ENCODE results near the gene DNAH8.

The DNAH8 gene

GRCh38 chr6:38730140-38730862 is 15.2 kb downstream of the DNAH8 start:
- TF ChIP-seq, protein P1, sequence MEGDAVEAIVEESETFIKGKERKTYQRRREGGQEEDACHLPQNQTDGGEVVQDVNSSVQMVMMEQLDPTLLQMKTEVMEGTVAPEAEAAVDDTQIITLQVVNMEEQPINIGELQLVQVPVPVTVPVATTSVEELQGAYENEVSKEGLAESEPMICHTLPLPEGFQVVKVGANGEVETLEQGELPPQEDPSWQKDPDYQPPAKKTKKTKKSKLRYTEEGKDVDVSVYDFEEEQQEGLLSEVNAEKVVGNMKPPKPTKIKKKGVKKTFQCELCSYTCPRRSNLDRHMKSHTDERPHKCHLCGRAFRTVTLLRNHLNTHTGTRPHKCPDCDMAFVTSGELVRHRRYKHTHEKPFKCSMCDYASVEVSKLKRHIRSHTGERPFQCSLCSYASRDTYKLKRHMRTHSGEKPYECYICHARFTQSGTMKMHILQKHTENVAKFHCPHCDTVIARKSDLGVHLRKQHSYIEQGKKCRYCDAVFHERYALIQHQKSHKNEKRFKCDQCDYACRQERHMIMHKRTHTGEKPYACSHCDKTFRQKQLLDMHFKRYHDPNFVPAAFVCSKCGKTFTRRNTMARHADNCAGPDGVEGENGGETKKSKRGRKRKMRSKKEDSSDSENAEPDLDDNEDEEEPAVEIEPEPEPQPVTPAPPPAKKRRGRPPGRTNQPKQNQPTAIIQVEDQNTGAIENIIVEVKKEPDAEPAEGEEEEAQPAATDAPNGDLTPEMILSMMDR (IDR thresholded peaks at IDR 0.05), result no peak
- Histone ChIP-seq H3K36me3 (no peaks in the 10 kb centered on the region), H3K4me3 (ENCODE audit: low read depth in 1 of 2, low read length in 1 of 2) (no peak overlapping the region), H3K27ac (no peak overlapping the region), H3K27me3 (no peaks in the 10 kb centered on the region), H3K9me3 (no peaks in the 10 kb centered on the region), H3K4me1 (ENCODE audit: control insufficient read depth in 1 of 2, insufficient read depth in 1 of 2, low read depth in 1 of 2, low read length in 1 of 2) (no peaks in the 10 kb centered on the region)

- no peak overlapping the region for H3K4me3 ChIP-seq (ENCODE audit: low read depth in 1 of 2, low read length in 1 of 2)
- H3K27me3 ChIP-seq, result peaks cover 29% of the 10 kb centered on the region
- H3K9me3 ChIP-seq, result no peaks in the 10 kb centered on the region
- TF ChIP-seq, protein P1 (IDR thresholded peaks at IDR 0.05), result no peak
- no peaks in the 10 kb centered on the region for H3K36me3 ChIP-seq
- no peaks in the 10 kb centered on the region for H3K4me1 ChIP-seq (ENCODE audit: control insufficient read depth in 1 of 2, insufficient read depth in 1 of 2, low read depth in 1 of 2, low read length in 1 of 2)
- no peak overlapping the region for H3K27ac ChIP-seq
Measured at GRCh38 chr6:38736951-38737350, 21.8 kb downstream of the DNAH8 start.

- H3K9me3 ChIP-seq, result no peaks in the 10 kb centered on the region
- H3K36me3 ChIP-seq, result no peaks in the 10 kb centered on the region
- peaks cover 29% of the 10 kb centered on the region for H3K27me3 ChIP-seq
- TF ChIP-seq, protein P1 (IDR thresholded peaks at IDR 0.05), result no peak
- H3K4me3 ChIP-seq (ENCODE audit: low read depth in 1 of 2, low read length in 1 of 2), result no peak overlapping the region
- no peak overlapping the region for H3K27ac ChIP-seq
- H3K4me1 ChIP-seq (ENCODE audit: control insufficient read depth in 1 of 2, insufficient read depth in 1 of 2, low read depth in 1 of 2, low read length in 1 of 2), result no peaks in the 10 kb centered on the region
Measured at GRCh38 chr6:38738261-38738660, 23.1 kb downstream of the DNAH8 start.

GRCh38 chr6:38739532-38739931 is 24.4 kb downstream of the DNAH8 start:
- Histone ChIP-seq H3K9me3 (no peaks in the 10 kb centered on the region), H3K4me3 (ENCODE audit: low read depth in 1 of 2, low read length in 1 of 2) (no peak overlapping the region), H3K4me1 (ENCODE audit: control insufficient read depth in 1 of 2, insufficient read depth in 1 of 2, low read depth in 1 of 2, low read length in 1 of 2) (no peaks in the 10 kb centered on the region), H3K36me3 (no peaks in the 10 kb centered on the region), H3K27me3 (peaks cover 35% of the 10 kb centered on the region), H3K27ac (no peak overlapping the region)
- TF ChIP-seq, protein P1 (IDR thresholded peaks at IDR 0.05), result no peak

DNA sequence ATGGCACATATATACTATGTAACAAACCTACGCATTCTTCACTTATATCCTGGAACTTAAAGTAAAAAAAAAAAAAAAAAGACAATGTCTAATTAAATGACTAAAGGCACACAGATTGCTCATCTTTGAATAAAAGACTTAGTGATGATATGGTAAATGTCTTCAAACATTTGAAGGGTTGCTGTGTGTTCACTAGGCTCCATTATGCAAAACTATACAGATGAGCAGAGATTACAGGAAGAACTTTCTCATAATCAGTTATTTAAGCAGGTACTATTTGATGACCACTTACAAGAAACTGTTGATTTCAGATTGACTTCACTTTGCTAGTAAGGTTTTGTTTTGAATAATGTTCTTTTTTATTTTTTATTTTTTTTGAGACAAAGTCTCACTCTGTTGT is 34.4 kb downstream of the DNAH8 start:
- TF ChIP-seq, protein P1 (IDR thresholded peaks at IDR 0.05), result no peak
- no peaks in the 10 kb centered on the region for H3K4me1 ChIP-seq (ENCODE audit: control insufficient read depth in 1 of 2, insufficient read depth in 1 of 2, low read depth in 1 of 2, low read length in 1 of 2)
- no peak overlapping the region for H3K4me3 ChIP-seq (ENCODE audit: low read depth in 1 of 2, low read length in 1 of 2)
- no peaks in the 10 kb centered on the region for H3K36me3 ChIP-seq
- H3K27ac ChIP-seq, result no peak overlapping the region
- H3K9me3 ChIP-seq, result no peaks in the 10 kb centered on the region
- no peaks in the 10 kb centered on the region for H3K27me3 ChIP-seq
